Uterus (tissue), 2 donors: Measurements from ENCODE around the gene TMEM217.
"Not testable (repeated sequence)": the region's sequence is repeated elsewhere in the genome, so short reads cannot be mapped to it uniquely, and the experiment has no call there.

Experiments
- POLR2A ChIP-seq, 2 donors: fragments of 450-650 bp; IDR thresholded peaks; one replicate each; pipeline ENCODE4 v1.6.1; 2016; ENCODE audit warnings: antibody characterized with exemption in 2 of 2, mild to moderate bottlenecking in 1 of 2, moderate library complexity in 1 of 2
- TF ChIP-seq, protein P1 (sequence below), 4 experiments: fragments of 200-600 bp in 2 of 4; fragments of 450-650 bp in 2 of 4; sonication (generic) in 2 of 4; IDR thresholded peaks; one replicate each; pipeline ENCODE4 v1.5.1; 2016 to 2019; ENCODE audit warnings: antibody characterized with exemption in 4 of 4, mild to moderate bottlenecking in 2 of 4, moderate library complexity in 1 of 4

DNA sequence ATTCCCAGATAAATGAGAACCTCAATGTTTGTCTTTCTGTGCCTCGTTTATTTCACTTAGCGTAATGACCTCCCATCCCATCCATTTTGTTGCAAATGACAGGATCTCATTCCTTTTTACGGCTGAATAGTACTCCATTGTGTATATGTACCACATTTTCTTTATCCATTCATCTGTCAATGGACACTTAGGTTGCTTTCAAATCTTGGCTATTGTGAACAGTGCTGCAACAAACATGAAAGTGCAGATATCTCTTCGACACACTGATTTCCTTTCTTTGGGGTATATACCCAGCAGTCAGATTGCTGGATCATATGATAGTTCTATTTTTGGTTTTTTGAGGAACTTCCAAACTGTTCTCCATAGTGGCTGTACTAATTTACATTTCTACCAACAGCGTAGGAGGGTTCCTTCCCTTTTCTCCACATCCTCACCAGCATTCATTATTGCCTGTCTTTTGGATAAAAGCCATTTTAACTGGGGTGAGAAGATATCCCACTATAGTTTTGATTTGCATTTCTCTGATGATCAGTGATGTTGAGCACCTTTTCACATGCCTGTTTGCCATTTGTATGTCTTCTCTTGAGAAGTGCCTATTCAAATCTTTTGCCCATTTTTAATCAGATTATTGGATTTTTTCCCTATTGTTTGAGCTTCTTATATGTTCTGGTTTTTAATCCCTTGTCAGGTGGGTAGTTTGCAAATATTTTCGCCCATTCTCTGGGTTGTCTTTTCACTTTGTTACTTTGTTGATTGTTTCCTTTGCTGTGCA, 71.8 kb downstream of the TMEM217 start:
- TF ChIP-seq, protein P1, sequence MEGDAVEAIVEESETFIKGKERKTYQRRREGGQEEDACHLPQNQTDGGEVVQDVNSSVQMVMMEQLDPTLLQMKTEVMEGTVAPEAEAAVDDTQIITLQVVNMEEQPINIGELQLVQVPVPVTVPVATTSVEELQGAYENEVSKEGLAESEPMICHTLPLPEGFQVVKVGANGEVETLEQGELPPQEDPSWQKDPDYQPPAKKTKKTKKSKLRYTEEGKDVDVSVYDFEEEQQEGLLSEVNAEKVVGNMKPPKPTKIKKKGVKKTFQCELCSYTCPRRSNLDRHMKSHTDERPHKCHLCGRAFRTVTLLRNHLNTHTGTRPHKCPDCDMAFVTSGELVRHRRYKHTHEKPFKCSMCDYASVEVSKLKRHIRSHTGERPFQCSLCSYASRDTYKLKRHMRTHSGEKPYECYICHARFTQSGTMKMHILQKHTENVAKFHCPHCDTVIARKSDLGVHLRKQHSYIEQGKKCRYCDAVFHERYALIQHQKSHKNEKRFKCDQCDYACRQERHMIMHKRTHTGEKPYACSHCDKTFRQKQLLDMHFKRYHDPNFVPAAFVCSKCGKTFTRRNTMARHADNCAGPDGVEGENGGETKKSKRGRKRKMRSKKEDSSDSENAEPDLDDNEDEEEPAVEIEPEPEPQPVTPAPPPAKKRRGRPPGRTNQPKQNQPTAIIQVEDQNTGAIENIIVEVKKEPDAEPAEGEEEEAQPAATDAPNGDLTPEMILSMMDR (IDR thresholded peaks at IDR 0.05) = not testable (repeated sequence)
- TF ChIP-seq POLR2A (IDR thresholded peaks at IDR 0.05) = not testable (repeated sequence)
